Subcutaneous adipose tissue (tissue), 4 donors: ENCODE data around the gene NDUFC1. TPM values are rescaled to one million over a fixed set of nuclear protein-coding genes. Genes with fewer than 3 reads are reported as not detected.

Experiments
- CTCF ChIP-seq: fragments of 450-650 bp; IDR thresholded peaks from one replicate; pipeline ENCODE4 v1.5.1; 2016; ENCODE audit warnings: low read depth, mild to moderate bottlenecking, control low read depth, antibody characterized with exemption, moderate library complexity
- total RNA-seq, 4 donors: library from RNA; depleted of rRNA; stranded (reverse); fragments of >200 nt; gene quantifications; one replicate each; pipeline ENCODE4 v1.1.0, GENCODE V29; 2016

Gene NDUFC1
- total RNA-seq: 10 to 100 TPM; 27.2 to 48.9 (median 28.1) TPM

- TF ChIP-seq CTCF: no peak
These were observed at the start of gene NDUFC1 for GRCh38 chr4:139301821-139302611. NDUFC1 (minus strand) TSS chr4:139302477; CDS start chr4:139295798, 6,679 bp downstream.

- TF ChIP-seq CTCF: no peak
These were observed 35.3 kb upstream of the NDUFC1 start for GRCh38 chr4:139337612-139338011.

- no peak for TF ChIP-seq CTCF
These were observed 30.8 kb upstream of the NDUFC1 start for GRCh38 chr4:139333046-139333445.

GRCh38 chr4:139331185-139331584 is 28.9 kb upstream of the NDUFC1 start:
- TF ChIP-seq CTCF: no peak

- no peak for TF ChIP-seq CTCF
These were observed 28.0 kb upstream of the NDUFC1 start for GRCh38 chr4:139330283-139330682.

- TF ChIP-seq CTCF: no peak
These were observed 27.5 kb upstream of the NDUFC1 start for GRCh38 chr4:139329665-139330200.

GRCh38 chr4:139324620-139325019 is 22.3 kb upstream of the NDUFC1 start:
- no peak for TF ChIP-seq CTCF
